ENCODE results near the gene PRKAR1B.

PRKAR1B gene

GRCh38 chr7:594920-595620 lies 132.0 kb downstream of the PRKAR1B start:
- no peak for DNase-seq (ENCODE audit: insufficient read length, low spot score)
- FAIRE-seq, result no peak

- DNase-seq (ENCODE audit: insufficient read length, low spot score) (no peak), FAIRE-seq (no peak)
Observed at GRCh38 chr7:594212-594913, 132.7 kb downstream of the PRKAR1B start.

- DNase-seq (ENCODE audit: insufficient read length, low spot score) (no peak), FAIRE-seq (peak; percentile 84)
Observed at GRCh38 chr7:593324-594115, 133.6 kb downstream of the PRKAR1B start.

DNA sequence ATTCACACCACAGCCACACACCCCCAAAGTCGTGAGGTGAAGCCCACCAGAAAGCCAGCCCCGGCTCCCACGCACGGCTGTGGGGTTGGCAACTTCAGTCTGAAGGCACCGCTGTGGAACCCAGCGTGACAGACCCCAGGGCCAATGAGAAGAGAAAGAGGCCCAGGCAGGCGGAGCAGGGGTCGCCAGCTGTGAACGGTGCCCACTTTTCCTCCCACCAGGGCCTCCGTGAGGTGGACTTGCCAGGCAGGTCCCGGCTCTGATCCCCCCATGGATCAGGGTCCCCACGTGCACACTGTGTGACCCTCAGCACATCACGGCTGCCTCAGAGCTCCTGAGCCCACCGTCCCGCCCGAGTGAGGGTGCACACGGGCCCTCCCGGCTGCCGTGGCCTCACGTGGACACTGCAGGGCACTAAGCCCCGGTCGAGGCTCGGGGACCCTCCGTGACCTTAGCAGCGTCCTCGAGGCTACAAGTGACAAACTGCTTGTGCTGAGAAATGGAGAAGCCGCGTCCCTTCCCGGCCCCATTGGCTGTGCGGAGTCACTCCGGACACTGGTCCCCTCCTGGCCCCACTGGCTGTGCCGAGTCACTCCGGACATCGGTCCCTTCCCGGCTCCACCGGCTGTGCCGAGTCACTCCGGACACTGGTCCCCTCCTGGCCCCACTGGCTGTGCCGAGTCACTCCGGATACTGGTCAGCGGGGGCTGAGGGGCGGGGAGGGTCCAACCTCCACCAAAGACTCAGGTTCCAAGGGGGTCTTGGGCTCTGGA lies 135.0 kb downstream of the PRKAR1B start:
- FAIRE-seq (no peak), DNase-seq (ENCODE audit: insufficient read length, low spot score) (no peak)

GRCh38 chr7:590731-591551 lies 136.1 kb downstream of the PRKAR1B start:
- FAIRE-seq (no peak), DNase-seq (ENCODE audit: insufficient read length, low spot score) (no peak)

GRCh38 chr7:589781-590575 lies 137.1 kb downstream of the PRKAR1B start:
- FAIRE-seq (no peak), DNase-seq (ENCODE audit: insufficient read length, low spot score) (no peak)

DNA sequence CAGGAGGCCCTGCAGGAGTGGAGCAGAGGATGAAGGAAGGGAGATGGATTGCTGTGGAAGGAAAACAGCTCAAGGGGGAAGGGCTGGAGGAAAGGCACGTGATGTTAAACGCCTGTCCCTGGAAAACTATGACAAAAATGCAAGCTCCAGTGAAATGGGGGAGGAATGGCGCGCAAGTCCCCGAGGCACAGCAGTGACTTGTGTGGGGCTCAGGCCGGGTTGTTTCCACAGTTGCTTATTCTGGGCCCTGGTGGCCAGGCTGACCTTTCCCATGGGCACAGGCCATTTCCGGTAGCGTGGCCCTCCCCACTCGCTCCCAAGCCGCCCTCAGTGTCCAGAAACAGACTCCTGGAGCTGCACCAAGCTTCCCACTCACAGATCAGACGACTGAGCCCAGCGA lies 139.3 kb downstream of the PRKAR1B start:
- no peak for DNase-seq (ENCODE audit: insufficient read length, low spot score)
- no peak for FAIRE-seq

- DNase-seq (ENCODE audit: insufficient read length, low spot score) (no peak), FAIRE-seq (no peak)
Observed at GRCh38 chr7:586494-586893, 140.6 kb downstream of the PRKAR1B start.

DNA sequence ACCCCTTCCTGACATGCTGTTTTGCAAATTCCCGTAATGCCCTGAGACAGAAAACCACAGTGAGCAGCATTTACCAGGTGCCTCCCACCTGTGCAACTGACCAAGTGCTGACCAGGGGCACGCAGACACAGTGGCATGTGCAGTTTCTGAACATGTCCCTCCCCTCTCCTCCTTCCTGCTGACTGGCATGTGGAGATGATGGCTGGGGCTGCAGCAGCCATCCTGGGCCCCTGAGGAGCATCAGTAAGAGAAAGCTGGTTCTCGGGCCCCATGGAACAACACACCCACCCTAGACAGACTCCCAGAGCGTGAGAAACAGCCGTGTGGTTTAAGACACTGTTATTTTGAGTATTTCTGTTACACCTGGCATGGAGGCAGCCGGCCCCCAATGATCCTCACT lies 141.2 kb downstream of the PRKAR1B start:
- no peak for DNase-seq (ENCODE audit: insufficient read length, low spot score)
- FAIRE-seq, result no peak

DNA sequence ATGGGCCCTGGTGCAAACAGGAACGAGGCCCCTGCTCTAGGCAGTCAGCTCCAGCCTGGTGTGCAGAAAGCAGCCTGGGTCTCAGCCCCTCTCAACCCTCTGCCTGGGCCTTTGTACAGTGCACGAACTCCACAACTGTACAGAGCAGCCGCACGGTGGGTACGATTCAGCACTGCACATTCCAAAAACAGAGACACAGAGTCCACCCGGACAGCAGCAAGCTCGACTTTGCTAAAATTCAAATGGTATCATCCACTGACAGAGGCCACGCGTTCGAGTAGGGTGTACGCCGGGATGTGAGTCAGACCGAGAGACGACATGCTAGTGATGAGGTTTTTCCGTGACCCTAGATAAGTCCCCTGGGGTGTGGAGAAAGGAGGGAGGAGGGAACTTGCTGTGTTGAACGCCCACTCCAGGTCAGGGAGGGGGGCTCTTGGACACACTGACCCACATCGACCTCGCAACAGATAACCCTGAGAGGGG lies 141.8 kb downstream of the PRKAR1B start:
- DNase-seq (ENCODE audit: insufficient read length, low spot score), result peak; percentile 71
- FAIRE-seq, result peak; percentile 56

GRCh38 chr7:584820-585219 lies 142.3 kb downstream of the PRKAR1B start:
- FAIRE-seq (no peak), DNase-seq (ENCODE audit: insufficient read length, low spot score) (no peak)

GRCh38 chr7:584122-584465 lies 143.0 kb downstream of the PRKAR1B start:
- DNase-seq (ENCODE audit: insufficient read length, low spot score), result no peak
- FAIRE-seq, result no peak

- no peak for FAIRE-seq
- no peak for DNase-seq (ENCODE audit: insufficient read length, low spot score)
Observed at GRCh38 chr7:583410-584121, 143.5 kb downstream of the PRKAR1B start.

DNA sequence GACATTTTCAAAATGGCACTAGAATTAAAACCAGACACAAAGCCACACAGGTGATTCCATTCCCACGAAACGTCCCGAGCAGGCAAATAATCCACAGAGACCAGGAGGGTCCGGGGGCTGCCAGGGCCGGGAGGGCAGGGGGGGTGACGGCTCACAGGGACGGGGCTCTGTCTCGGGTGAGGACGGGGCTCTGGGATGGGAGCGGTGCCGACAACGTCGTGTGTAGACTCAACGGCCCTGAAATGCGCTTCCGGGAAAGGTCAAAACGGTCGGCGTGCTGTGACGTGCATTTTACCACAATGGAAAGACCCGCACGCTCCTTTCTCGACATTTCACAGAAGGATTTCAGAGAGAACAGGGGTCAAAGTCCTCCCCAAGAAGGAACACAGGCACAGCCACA lies 144.2 kb downstream of the PRKAR1B start:
- no peak for DNase-seq (ENCODE audit: insufficient read length, low spot score)
- no peak for FAIRE-seq

DNA sequence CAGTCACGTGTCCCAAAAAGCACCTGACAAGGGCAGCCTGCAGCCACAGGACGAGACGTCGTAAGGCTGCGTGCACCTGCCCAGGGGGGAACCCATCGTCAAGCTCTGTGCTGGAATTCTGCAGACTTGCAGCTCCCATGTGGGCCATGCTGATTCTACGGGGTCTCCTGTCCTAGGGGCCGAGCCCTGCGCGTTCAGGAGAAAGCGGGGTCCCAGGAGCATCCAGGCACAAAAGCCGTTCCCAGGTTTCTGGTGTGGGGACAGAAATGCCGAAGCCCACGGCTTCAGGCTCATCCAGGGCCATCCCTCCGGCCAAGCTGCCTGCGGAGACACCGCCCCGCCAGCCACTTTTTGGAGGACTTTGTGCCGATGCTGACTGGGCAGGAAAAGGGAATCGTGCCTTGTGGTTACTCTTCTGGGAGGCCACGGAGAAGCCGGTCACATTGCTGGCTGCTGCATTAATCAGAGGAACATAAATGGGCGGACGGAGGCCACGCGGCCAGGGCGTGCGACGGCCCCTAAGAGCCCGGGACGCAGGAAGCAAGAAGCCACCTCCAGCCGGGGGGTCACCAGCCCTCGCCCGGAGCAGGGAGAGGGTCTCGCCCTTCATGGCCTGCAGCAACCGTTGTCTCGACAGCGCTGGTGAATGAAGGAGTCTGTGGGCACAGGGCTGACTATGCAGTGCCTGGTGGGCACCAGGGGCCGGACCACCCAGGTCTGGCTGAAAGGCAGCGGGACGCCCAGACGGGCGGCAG lies 144.8 kb downstream of the PRKAR1B start:
- no peak for DNase-seq (ENCODE audit: insufficient read length, low spot score)
- no peak for FAIRE-seq

- no peak for FAIRE-seq
- no peak for DNase-seq (ENCODE audit: insufficient read length, low spot score)
Observed at GRCh38 chr7:578386-578785, 148.7 kb downstream of the PRKAR1B start.

DNA sequence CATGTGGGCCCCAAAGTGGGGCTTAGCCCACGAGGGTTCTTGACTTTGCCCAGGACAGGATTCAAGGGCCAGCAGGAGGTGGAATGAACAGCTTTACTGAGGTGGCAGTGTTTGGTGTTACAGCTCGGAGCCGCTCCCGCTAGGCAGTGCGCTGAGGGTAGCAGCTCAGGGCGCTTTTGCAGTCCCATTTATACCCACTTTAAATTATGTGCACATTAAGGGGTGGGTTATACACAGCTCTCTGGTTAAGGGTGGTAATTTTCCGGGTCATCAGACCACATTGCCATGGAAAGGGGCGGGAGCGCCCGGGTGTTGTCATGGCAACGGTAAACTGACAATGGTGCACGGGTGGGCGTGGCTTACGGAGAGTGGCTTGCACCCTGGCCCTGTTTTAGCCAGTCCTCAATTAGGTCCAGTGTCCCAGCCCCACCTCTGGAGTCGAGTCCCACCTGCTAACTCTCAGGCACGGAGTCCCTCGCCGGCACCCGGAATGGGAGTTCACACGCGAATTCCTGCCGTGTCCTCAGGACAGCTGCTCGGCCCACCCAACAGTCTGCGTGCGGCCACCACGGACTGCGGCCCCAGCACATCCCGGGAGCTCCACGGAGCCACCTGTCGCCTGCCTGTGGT lies 149.2 kb downstream of the PRKAR1B start:
- DNase-seq (ENCODE audit: insufficient read length, low spot score) (no peak), FAIRE-seq (no peak)
